ENCODE measurements around the gene NPRL2. TPM values are rescaled to one million over a fixed set of nuclear protein-coding genes. Genes with fewer than 3 reads are reported as not detected.
A peak's percentile ranks its signal among the peaks of the same experiment; 100 is the strongest.

NPRL2 gene
- total and polyA plus RNA-seq, 8 donors = 4.5 to 75.0 (median 23.5) TPM

DNA sequence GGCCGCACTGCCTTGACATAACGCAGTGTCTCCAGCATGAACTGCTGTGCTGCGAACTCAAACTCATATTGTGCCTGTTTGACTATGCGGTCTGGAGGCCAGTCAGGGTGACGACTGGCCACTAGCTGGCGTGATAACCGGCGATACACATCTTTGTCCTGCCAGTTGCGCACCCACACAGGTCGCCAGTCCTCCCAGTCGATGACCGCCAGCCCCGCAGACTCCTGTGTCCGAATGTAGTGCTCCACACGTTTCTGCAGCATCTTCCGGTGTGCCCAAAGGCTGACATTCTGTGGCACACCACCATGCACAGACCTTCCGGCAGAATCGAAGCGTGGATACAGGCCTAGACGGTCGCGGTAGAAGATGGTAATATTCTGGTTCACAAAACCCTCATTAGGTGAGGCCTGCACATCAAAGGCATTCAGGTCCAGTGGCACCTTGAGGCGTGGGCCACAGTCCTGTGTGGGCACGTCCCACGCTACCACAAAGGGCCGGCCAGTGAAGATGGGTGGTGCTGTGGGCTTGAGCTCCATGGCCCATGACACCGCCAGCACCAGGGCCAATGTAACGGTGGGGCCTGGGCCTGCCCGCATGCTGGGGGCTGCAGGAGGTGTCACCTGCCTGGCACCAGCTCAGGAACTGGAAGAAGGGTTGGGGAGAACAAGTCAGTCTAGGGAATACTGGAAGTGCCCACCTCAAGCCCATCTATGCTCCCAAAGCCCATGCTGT is 30.5 kb downstream of the NPRL2 start:
- intact Hi-C loops (cut with DNase I; ENCODE audit: low total_unique reads) = no loop called here
- DNase-seq = no peak
- H3K27me3 ChIP-seq = no peaks in the 10 kb centered on the region
- peak overlapping the region; percentile 82 to 92 (median 86) for H3K4me3 ChIP-seq
- peak overlapping the region; percentile 91 to 96 (median 95) for H3K27ac ChIP-seq
- peaks cover 66 to 92% (median 86%) of the 10 kb centered on the region in 4 donors for H3K4me1 ChIP-seq
- peaks cover 12 to 44% (median 39%) of the 10 kb centered on the region in 4 donors for H3K36me3 ChIP-seq
- WGBS, 5 donors = 66 to 74% (median 71%) methylated on average over 18 to 29 of the region's 29 CpGs
- no peak for TF ChIP-seq POLR2AphosphoS5 (IDR thresholded peaks at IDR 0.05)
- TF ChIP-seq EP300 (IDR thresholded peaks at IDR 0.05) = no peak
- no peaks in the 10 kb centered on the region for H3K9me3 ChIP-seq

DNA sequence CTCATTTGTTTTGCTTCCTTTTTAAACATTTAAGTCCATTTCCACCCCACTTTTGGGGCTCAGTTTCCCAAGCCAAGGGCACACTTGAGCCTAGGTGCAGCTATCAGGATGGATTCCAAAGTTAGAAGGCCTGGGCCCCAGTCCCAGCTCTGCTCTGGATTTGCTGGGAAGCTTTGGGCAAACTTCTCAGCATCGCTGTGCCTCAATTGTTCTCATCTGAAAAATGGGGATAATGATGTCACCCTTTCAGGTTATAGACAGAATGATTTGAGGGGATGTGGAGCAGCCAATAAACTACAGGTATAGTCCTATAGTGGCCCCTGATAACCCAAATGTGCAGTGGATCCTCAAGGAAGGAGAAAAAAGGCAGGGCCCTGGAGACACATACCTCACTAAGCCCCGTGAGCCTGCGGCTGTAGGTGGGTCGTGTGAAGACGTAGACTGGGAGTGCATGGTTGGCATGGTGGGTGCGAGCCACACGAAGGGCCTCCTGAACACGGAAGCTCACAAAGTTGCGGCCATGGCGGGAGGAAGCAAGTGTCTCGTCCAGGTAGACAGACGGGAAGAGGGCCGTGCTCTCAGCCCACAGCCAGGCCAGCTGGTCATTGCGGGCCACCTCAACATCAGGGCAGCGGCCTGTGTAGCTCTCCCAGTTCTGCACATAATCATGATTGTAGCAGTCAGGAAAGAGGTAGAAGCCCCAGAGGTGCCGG is 31.2 kb downstream of the NPRL2 start:
- Histone ChIP-seq H3K27ac (peak overlapping the region; percentile 25 to 95 (median 82)), H3K36me3 (peaks cover 12 to 44% (median 40%) of the 10 kb centered on the region in 4 donors)
- TF ChIP-seq EP300 (IDR thresholded peaks at IDR 0.05) (no peak), POLR2AphosphoS5 (IDR thresholded peaks at IDR 0.05) (no peak), POLR2A (IDR thresholded peaks at IDR 0.05) (no peak)
- TF ChIP-seq, protein P1, sequence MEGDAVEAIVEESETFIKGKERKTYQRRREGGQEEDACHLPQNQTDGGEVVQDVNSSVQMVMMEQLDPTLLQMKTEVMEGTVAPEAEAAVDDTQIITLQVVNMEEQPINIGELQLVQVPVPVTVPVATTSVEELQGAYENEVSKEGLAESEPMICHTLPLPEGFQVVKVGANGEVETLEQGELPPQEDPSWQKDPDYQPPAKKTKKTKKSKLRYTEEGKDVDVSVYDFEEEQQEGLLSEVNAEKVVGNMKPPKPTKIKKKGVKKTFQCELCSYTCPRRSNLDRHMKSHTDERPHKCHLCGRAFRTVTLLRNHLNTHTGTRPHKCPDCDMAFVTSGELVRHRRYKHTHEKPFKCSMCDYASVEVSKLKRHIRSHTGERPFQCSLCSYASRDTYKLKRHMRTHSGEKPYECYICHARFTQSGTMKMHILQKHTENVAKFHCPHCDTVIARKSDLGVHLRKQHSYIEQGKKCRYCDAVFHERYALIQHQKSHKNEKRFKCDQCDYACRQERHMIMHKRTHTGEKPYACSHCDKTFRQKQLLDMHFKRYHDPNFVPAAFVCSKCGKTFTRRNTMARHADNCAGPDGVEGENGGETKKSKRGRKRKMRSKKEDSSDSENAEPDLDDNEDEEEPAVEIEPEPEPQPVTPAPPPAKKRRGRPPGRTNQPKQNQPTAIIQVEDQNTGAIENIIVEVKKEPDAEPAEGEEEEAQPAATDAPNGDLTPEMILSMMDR (IDR thresholded peaks at IDR 0.05) = no peak

DNA sequence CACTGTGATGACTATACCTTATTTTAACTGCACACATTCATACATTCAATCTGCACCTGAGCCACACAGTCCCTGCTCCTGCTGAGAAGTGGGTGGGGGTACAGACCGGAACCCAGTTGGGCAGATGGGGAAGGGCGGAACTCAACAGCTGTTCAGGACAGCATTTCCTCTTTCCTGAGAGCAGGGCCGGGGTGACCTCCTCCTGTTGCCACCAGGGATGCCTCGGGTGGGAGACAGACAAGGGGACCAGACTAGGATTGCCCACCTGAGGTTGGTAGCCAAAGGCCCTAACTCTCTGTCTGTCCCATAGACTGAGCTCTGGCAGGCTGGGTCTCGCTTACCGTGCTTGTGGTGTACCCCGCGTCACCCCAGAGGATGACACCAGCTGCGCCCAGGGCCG is 32.0 kb downstream of the NPRL2 start:
- 72 to 85% (median 75%) methylated on average over 8 to 10 of the region's 10 CpGs for WGBS, 5 donors
- Histone ChIP-seq H3K9me3 (no peaks in the 10 kb centered on the region), H3K4me1 (peaks cover 67 to 92% (median 85%) of the 10 kb centered on the region in 4 donors), H3K36me3 (peaks cover 12 to 44% (median 40%) of the 10 kb centered on the region in 4 donors), H3K27me3 (no peaks in the 10 kb centered on the region), H3K27ac (peak overlapping the region; percentile 71 to 95 (median 82)), H3K4me3 (peak overlapping the region in 3 of 4 donors; percentile 13 to 88 (median 82))
- intact Hi-C loops (cut with DNase I; ENCODE audit: low total_unique reads) = no loop called here
- DNase-seq = no peak
- no peak for TF ChIP-seq POLR2A (IDR thresholded peaks at IDR 0.05)
- TF ChIP-seq POLR2AphosphoS5 (IDR thresholded peaks at IDR 0.05) = no peak
- no peak for TF ChIP-seq EP300 (IDR thresholded peaks at IDR 0.05)
- TF ChIP-seq, protein P1 (IDR thresholded peaks at IDR 0.05) = no peak

More for the DNA sequence above, 31.2 kb downstream of the NPRL2 start:
- Histone ChIP-seq H3K9me3 (no peaks in the 10 kb centered on the region), H3K27me3 (no peaks in the 10 kb centered on the region), H3K4me3 (peak overlapping the region; percentile 13 to 88 (median 82)), H3K4me1 (peaks cover 66 to 92% (median 86%) of the 10 kb centered on the region in 4 donors)
- 89 to 92% (median 90%) methylated on average over 15 to 16 of the region's 16 CpGs for WGBS, 5 donors
- intact Hi-C loops (cut with DNase I; ENCODE audit: low total_unique reads) = no loop called here
- no peak for DNase-seq

DNA sequence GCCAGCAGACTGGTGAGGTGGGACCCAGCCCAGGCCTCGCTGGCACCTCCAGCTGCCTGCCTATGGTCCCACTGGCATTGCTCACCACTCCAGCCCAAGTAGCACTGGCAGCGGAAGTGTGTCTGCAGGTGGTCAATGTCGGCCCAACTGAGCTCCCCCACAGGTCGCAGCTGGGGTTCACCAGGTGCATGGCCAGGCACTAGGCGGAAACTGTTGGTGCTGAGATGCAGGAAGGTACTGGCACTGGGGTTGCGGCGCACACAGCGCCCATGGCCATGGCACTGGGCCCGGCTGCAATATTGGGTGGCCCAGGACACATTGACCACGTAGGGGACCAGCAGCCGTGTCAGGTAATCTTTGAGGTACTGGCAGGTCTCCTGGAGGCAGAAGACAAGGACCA is 32.4 kb downstream of the NPRL2 start:
- no peaks in the 10 kb centered on the region for H3K27me3 ChIP-seq
- H3K4me1 ChIP-seq = peaks cover 67 to 88% (median 81%) of the 10 kb centered on the region in 4 donors
- peak overlapping the region in 3 of 4 donors; percentile 13 to 88 (median 82) for H3K4me3 ChIP-seq
- 73 to 83% (median 76%) methylated on average over 7 to 11 of the region's 11 CpGs for WGBS, 5 donors
- H3K36me3 ChIP-seq = peaks cover 12 to 44% (median 40%) of the 10 kb centered on the region in 4 donors
- no peaks in the 10 kb centered on the region for H3K9me3 ChIP-seq
- DNase-seq = no peak
- intact Hi-C loops (cut with DNase I; ENCODE audit: low total_unique reads) = no loop called here
- TF ChIP-seq POLR2AphosphoS5 (IDR thresholded peaks at IDR 0.05) (no peak), EP300 (IDR thresholded peaks at IDR 0.05) (no peak), POLR2A (IDR thresholded peaks at IDR 0.05) (no peak)
- TF ChIP-seq, protein P1 (IDR thresholded peaks at IDR 0.05) = no peak
- peak overlapping the region; percentile 71 to 95 (median 82) for H3K27ac ChIP-seq
